Ectodermal cell (in vitro differentiated cells): ENCODE results near the gene CRTC2.

Experiments
- H3K27ac ChIP-seq: 2 replicates; pipeline ENCODE4 v1.7.0; 2013; ENCODE audit warnings: mild to moderate bottlenecking, low read depth, low read length; ENCODE audit not compliant: insufficient read depth, poor library complexity, severe bottlenecking
- H3K27me3 ChIP-seq: 2 replicates; pipeline ENCODE4 v1.7.0; 2013; ENCODE audit warnings: mild to moderate bottlenecking, low read length; ENCODE audit not compliant: insufficient read depth, control insufficient read depth, poor library complexity, severe bottlenecking
- H3K36me3 ChIP-seq: one replicate; pipeline ENCODE4 v1.7.0; 2013; ENCODE audit warnings: low read length; ENCODE audit not compliant: control insufficient read depth, insufficient read depth
- H3K4me1 ChIP-seq: one replicate; pipeline ENCODE4 v1.7.0; 2013; ENCODE audit warnings: low read length; ENCODE audit not compliant: control insufficient read depth, insufficient read depth
- H3K4me3 ChIP-seq: 2 replicates; pipeline ENCODE4 v1.7.0; 2013; ENCODE audit warnings: low read depth, low read length, control low read depth; ENCODE audit not compliant: insufficient read depth
- H3K9me3 ChIP-seq: 2 replicates; pipeline ENCODE4 v1.7.0; 2013; ENCODE audit warnings: mild to moderate bottlenecking, low read length, moderate library complexity; ENCODE audit not compliant: control insufficient read depth
- WGBS, 2 experiments: methylation state at CpG; one replicate each; pipeline ENCODE4 v1.1.7; 2013; ENCODE audit warnings: missing lambda C conversion rate in 2 of 2; 5-methylcytosine and 5-hydroxymethylcytosine counted together

CRTC2 gene

GRCh38 chr1:153973525-153973924, 15.1 kb upstream of the CRTC2 start:
- Histone ChIP-seq H3K4me1 (peaks cover 1% of the 10 kb centered on the region), H3K4me3 (no peak overlapping the region), H3K27me3 (no peaks in the 10 kb centered on the region), H3K9me3 (no peaks in the 10 kb centered on the region), H3K27ac (no peak overlapping the region), H3K36me3 (peaks cover 9% of the 10 kb centered on the region)
- WGBS, 2 experiments = 94% methylated on average over 7 of the region's 7 CpGs

GRCh38 chr1:153973071-153973470, 14.7 kb upstream of the CRTC2 start:
- H3K27ac ChIP-seq = no peak overlapping the region
- peaks cover 3% of the 10 kb centered on the region for H3K4me1 ChIP-seq
- no peaks in the 10 kb centered on the region for H3K9me3 ChIP-seq
- H3K27me3 ChIP-seq = no peaks in the 10 kb centered on the region
- 93 to 96% methylated on average over 3 of the region's 3 CpGs for WGBS, 2 experiments
- no peak overlapping the region for H3K4me3 ChIP-seq
- H3K36me3 ChIP-seq = peaks cover 9% of the 10 kb centered on the region

- H3K4me1 ChIP-seq = peaks cover 3% of the 10 kb centered on the region
- H3K36me3 ChIP-seq = peaks cover 9% of the 10 kb centered on the region
- H3K4me3 ChIP-seq = no peak overlapping the region
- H3K27me3 ChIP-seq = no peaks in the 10 kb centered on the region
- H3K9me3 ChIP-seq = no peaks in the 10 kb centered on the region
- 95 to 97% methylated on average over 2 of the region's 2 CpGs for WGBS, 2 experiments
- no peak overlapping the region for H3K27ac ChIP-seq
Observed at GRCh38 chr1:153970346-153970745, 11.9 kb upstream of the CRTC2 start.

- Histone ChIP-seq H3K4me3 (no peak overlapping the region), H3K27me3 (no peaks in the 10 kb centered on the region), H3K27ac (no peak overlapping the region), H3K4me1 (peaks cover 3% of the 10 kb centered on the region), H3K9me3 (no peaks in the 10 kb centered on the region), H3K36me3 (no peaks in the 10 kb centered on the region)
- WGBS, 2 experiments = 94 to 96% methylated on average over 2 of the region's 2 CpGs
Observed at GRCh38 chr1:153968972-153969371, 10.6 kb upstream of the CRTC2 start.

GRCh38 chr1:153968408-153968807, 10.0 kb upstream of the CRTC2 start:
- H3K4me3 ChIP-seq = peak overlapping the region; percentile 62
- no peaks in the 10 kb centered on the region for H3K27me3 ChIP-seq

DNA sequence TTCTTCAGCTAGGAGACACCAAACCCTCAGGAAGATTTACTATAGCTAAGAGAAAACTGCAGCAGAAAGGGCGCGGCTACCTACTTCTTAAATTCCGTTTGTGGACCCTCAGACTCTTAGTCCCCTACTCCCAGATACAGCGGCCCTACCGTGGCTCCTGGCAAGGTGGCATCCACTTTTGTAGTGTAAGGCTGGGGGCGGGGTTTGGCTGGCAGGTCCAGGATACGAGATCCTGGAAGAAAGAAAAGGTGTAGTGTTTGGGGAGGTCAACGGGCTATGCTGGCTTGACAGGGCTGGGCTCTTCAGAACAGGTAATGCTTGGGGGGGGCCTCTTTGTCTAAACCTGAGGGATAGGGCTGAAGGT, 9.6 kb upstream of the CRTC2 start:
- no peaks in the 10 kb centered on the region for H3K9me3 ChIP-seq
- H3K27me3 ChIP-seq = no peaks in the 10 kb centered on the region
- no peaks in the 10 kb centered on the region for H3K36me3 ChIP-seq
- 30 to 38% methylated on average over 8 of the region's 8 CpGs for WGBS, 2 experiments
- peaks cover 3% of the 10 kb centered on the region for H3K4me1 ChIP-seq
- peak overlapping the region; percentile 96 for H3K27ac ChIP-seq
- H3K4me3 ChIP-seq = peak overlapping the region; percentile 62

More at GRCh38 chr1:153968408-153968807, 10.0 kb upstream of the CRTC2 start:
- no peak overlapping the region for H3K27ac ChIP-seq
- WGBS, 2 experiments = 77 to 80% methylated on average over 13 of the region's 13 CpGs
- H3K36me3 ChIP-seq = no peaks in the 10 kb centered on the region
- no peaks in the 10 kb centered on the region for H3K9me3 ChIP-seq
- H3K4me1 ChIP-seq = peaks cover 3% of the 10 kb centered on the region

DNA sequence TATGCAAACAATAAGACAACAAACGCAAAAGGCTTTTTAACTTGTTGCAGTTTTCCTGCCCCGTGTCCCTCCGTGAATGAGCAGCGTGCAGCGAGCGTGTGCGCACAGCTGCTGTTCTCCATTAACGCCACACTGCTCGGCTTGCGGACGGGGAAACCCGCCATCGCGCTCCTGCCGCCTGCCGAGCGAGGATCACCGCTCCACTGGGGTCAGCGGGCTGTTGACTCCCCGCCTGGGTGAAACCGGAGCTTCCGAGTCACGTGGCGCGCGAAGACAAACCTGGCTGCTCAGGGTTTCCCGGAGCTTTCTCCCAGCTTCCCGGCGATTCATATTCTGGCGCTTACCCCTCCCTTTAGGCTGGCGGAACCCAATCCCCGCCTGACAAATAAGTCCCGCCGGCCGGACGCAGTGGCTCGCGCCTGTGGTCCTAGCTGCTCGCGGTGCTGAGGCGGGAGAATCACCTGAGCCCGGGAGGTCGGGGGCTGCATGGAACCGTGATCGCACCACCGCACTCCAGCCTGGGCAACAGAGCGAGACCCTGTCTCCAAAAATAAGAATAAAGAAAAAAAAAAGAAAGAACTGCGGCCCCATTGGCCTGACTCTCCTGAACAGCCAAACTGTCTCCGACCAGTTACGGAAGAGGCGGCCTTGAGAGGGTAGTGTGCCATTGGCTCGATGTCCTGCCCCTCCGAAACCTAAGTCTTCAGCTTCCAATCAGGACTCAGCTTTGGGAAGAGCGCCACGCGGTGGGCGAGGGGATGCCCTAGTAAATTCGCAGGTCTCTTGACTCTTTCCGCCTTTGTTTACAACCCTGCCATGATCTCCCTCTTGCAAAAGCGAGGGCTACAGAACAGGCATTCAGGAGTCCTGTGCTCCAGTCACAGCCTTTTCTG, 8.9 kb upstream of the CRTC2 start, which contains the start of gene CREB3L4:
CREB3L4 (plus strand) TSS at position 796 of the 893 bp plus-strand sequence. CDS start 624 bp downstream, outside the sequence.
- no peaks in the 10 kb centered on the region for H3K27me3 ChIP-seq
- H3K4me3 ChIP-seq = peak within 1 kb of the TSS; percentile 62
- H3K9me3 ChIP-seq = no peaks in the 10 kb centered on the region
- 1% methylated on average over 60 of the region's 60 CpGs for WGBS, 2 experiments
- H3K36me3 ChIP-seq = no peaks in the 10 kb centered on the region
- peak within 1 kb of the TSS; percentile 96 for H3K27ac ChIP-seq
- peaks cover 3% of the 10 kb centered on the region for H3K4me1 ChIP-seq

- peaks cover 17% of the 10 kb centered on the region for H3K36me3 ChIP-seq
- peak overlapping the region; percentile 96 for H3K27ac ChIP-seq
Observed at GRCh38 chr1:153963850-153964331, 5.5 kb upstream of the CRTC2 start.

DNA sequence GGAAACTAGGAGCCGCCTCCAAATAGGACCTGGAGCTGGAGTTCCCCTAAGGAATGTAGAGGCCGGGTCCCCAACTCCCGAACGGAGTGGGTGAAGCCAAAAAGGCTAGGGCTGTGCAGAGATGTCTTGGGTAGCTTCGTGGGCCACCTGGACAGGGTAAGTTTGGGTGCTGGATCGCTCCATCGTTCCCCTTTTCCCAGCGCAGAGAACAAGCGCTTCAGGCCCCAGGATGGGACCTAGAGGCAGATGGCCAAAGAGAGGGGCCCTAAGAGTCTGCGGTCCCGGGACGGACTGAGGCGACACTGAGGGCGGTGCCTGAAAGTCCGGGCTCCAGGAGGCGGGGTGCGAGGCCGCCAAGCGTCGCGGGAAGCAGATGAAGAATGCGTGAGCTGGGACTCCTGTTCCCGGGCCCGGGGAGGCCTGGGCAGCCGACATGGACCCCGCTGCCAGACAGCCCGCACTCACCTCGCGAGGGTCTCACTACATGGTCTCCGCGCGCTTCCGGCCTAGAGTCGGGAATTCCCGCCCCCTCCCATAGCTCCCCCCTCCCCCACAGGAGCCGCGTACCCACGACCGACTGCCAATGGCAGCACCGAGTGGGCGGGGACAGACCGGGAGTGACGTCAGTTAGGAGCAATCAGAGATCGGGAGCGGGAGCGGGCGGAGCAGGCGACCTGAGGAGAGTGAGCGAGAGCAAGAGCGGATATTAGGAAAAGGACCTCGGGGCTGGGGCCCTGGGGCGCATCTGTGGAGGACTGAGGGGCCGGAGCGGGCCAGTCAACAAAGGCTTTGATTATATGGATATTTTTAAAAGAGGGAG, 4.8 kb upstream of the CRTC2 start, which contains the start of gene SLC39A1:
SLC39A1 (minus strand) TSS at position 508 of the 820 bp plus-strand sequence. CDS start 822 bp downstream, outside the sequence.
- Histone ChIP-seq H3K4me3 (peak within 1 kb of the TSS; percentile 83), H3K27ac (peak within 1 kb of the TSS; percentile 96), H3K9me3 (no peaks in the 10 kb centered on the region), H3K4me1 (peaks cover 15% of the 10 kb centered on the region), H3K36me3 (peaks cover 17% of the 10 kb centered on the region), H3K27me3 (no peaks in the 10 kb centered on the region)
- WGBS, 2 experiments = 0 to 1% methylated on average over 54 of the region's 54 CpGs

More at GRCh38 chr1:153963850-153964331, 5.5 kb upstream of the CRTC2 start:
- Histone ChIP-seq H3K4me1 (peaks cover 15% of the 10 kb centered on the region), H3K4me3 (peak overlapping the region; percentile 83), H3K27me3 (no peaks in the 10 kb centered on the region), H3K9me3 (no peaks in the 10 kb centered on the region)
- 0 to 1% methylated on average over 22 of the region's 22 CpGs for WGBS, 2 experiments
